Right lobe of liver (tissue), 4 donors: Measurements from ENCODE around the gene UGCG.

Source experiments
- CTCF ChIP-seq, 4 donors: fragments of 200-600 bp in 3 of 4; fragments of 450-650 bp in 1 of 4; IDR thresholded peaks; one replicate each; pipeline versions ENCODE4 v1.5.1 to v1.8.0; 2016 to 2022; ENCODE audit warnings: antibody characterized with exemption in 4 of 4, mild to moderate bottlenecking in 2 of 4
- POLR2A ChIP-seq: fragments of 450-650 bp; IDR thresholded peaks from one replicate; pipeline ENCODE4 v1.6.1; 2017; ENCODE audit warnings: antibody characterized with exemption, mild to moderate bottlenecking
- donor health status: DM: no; HTN: no; CAD: no.
- donor health status: DM: no; HTN: no; CAD: no.
- donor health status: DM: no; HTN: yes; CAD: no.

- TF ChIP-seq CTCF (IDR thresholded peaks at IDR 0.05): no peak
- TF ChIP-seq POLR2A: peak; percentile 11
These were observed 63.1 kb downstream of the UGCG start for GRCh38 chr9:111959468-111960359.
